GM18499 (cell line): Measurements from ENCODE around the gene ZNF284.
"Not testable (repeated sequence)": the region's sequence is repeated elsewhere in the genome, so short reads cannot be mapped to it uniquely, and the experiment has no call there.

Experiments used
- ATAC-seq: cut with Tn5 transposase; IDR thresholded peaks from one replicate; pipeline ENCODE4 v1.9.1; 2021; ENCODE audit warnings: moderate number of reproducible peaks; ENCODE audit not compliant: insufficient read depth, unreplicated experiment

The ZNF284 gene

DNA sequence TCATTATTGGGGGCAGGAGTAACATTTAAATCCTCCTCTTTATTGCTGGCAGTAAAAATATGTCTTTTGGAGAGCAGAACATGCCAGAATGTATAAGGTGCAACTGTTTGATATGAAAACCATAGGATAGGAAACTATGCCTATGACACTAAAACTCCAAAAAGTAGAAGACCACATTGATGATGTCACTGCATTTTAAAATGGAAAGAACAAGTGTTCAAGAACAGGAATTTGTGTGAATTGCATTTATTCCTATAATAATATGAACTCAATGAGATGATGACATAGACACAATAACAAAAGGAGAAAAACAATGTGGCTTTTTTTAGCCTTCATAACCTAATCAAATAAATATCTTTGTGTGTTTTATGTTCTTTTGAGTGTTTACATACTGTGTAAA, 37.5 kb downstream of the ZNF284 start:
- no peak for ATAC-seq

DNA sequence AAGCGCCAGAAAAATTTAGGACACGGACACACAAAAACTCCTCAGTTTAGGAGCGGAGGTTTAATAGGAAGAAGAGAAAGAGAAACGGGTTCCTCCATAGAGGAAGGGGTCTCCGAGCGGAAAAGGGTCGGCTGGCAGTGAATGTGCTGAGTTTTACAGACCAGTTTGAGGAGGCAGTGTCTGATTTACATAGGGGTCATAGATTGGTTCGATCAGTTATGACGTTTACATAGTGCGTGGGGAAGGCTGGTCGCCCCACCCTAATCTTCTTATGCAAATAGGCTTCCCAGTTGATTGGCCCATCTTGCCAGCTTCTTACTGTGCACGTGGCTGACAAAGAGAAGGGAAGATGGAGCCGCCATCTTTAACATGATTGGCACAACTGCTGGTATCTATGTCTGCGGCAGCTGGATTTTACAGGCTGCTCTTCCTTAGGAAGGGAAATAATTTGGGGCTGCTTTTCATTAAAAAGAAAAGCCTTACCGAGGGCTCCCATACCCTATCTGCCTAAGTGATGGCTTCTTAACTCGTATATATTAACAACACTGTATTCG, 40.0 kb downstream of the ZNF284 start:
- ATAC-seq: no peak

DNA sequence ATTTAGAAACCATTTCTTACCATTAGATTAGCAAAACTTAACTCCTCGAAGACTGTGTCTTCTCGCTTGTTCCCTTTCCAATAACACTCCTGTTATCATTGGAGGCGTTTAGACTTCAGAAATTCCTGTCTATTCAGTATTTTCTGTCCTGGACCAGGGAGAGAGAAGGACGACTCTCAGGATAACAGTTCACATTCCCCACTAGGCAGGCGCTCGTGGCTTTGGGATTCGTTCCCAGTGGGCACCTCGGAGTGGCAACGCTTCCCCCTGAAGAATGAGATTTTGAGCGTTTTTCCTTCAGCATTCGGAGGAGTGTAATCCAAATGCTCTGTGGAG, 40.8 kb downstream of the ZNF284 start:
- no peak for ATAC-seq

DNA sequence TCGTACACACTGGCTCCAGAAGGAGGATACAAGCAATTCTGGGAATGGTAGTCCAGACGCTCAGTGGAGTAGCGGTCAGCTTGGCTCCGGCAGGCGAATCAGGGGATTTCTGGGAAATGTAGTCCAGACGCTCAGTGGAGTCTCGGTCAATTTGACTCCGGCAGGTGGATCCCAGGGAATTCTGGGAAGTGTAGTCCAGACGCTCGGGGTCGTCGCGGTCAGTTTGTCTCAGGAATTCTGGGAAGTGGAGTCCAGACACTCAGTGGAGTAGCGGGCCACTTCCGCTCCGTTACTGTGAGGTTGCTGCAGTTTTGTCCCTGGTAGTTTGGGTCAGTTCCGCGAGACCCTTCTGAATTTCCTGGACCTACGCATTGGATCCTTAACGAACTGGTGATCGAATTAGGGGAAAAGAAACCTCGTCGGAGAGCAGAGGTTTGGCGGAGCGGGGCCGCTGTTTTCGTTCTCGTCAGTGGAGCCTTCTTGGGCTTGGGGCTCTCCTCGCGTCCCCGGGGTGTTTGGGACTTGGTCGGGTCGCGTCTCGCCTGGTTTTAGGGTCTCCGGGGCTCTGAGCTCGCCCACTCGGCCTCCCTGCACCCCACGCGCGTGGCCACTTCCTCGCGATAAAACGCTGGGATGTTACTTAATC, 41.3 kb downstream of the ZNF284 start, which contains the start of gene ZNF225:
TSS of gene ZNF225 (plus strand) at position 262 of the 646 bp plus-strand sequence. CDS start 2,429 bp downstream, outside the sequence.
- ATAC-seq: no peak

DNA sequence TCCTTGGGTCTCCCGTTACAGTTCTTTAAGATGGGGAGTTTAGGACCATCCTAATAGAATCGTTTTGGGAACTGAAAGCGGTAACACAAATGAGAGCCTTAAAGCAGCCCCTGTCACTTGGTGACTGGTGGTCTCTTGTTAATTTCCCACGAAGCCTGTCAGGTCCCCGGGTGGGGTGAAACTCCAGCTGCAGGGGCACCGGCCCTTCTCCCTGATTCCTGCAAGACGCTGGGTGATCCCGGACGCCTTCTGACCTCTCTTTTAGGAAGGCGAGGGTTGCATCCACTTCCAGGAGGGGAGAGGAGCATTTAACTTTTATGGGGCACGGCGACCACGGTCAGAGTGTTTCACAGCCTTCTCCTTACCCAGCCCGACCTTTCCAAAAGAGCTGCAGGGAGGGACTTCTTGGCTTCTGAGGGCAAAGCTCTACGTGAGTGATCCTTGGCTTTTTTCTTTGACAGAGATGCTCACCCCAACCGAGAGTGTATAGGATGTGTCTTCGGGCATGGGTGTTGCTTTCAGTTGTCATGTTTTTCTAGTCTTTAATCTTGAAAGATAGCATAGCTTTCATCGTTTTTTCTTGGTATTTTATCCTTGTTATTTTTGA, 41.9 kb downstream of the ZNF284 start:
- ATAC-seq: no peak

DNA sequence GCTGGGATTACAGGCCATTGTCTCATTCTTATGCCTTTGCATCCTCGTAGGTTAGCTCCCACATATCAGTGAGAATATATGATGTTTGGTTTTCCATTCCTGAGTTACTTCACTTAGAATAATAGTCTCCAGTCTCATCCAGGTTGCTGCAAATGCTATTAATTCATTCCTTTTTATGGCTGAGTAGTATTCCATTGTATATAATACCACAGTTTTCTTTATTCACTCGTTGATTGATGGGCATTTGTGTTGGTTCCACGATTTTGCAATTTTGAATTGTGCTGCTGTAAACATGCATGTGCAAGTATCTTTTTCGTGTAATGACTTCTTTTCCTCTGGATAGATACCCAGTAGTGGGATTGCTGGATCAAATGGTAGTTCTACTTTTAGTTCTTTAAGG, 49.2 kb downstream of the ZNF284 start:
- not testable (repeated sequence) for ATAC-seq

DNA sequence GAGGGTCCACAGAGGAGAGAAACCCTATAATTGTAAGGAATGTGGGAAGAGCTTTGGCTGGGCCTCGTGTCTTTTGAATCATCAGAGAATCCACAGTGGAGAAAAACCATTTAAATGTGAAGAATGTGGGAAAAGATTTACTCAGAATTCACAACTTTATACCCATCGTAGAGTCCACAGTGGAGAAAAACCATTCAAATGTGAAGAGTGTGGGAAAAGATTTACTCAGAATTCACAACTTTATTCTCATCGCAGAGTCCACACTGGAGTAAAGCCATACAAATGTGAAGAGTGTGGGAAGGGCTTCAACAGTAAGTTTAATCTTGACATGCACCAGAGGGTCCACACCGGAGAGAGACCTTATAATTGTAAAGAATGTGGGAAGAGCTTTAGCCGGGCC, 60.0 kb downstream of the ZNF284 start:
- ATAC-seq: no peak
